CD4-positive, alpha-beta T cell treated with Interleukin-10 for 1 hour (primary cell): ENCODE data around the gene CHN2.

ENCODE experiments used
- DNase-seq: peaks from one replicate; pipeline ENCODE4 v3.0.0-alpha.2; 2020

Gene CHN2

DNA sequence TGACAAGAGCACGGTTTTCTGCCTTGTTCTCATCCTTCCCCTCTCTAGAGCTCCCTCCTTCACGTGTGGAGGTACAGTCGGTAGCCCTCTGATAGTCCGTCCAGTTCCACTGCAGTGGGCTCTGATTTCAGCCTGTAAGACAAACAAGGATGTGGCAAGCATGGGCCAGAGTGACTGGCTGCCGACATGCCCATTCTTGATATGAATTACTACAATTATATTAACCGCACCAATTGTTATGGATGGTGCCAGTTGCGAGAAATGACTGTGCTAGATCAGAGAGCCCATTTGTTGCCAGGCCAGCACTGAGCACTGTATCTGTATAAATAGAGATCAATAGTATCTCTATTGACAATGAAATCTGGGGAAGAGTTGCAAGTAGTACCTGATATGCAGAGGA lies 146.6 kb downstream of the CHN2 start:
- DNase-seq = no peak

- no peak for DNase-seq
Observed at GRCh38 chr7:29342761-29343160, 148.2 kb downstream of the CHN2 start.

- peak; percentile 17 for DNase-seq
Observed at GRCh38 chr7:29343399-29343798, 148.8 kb downstream of the CHN2 start.

GRCh38 chr7:29344334-29344978 lies 149.9 kb downstream of the CHN2 start:
- DNase-seq = no peak

DNA sequence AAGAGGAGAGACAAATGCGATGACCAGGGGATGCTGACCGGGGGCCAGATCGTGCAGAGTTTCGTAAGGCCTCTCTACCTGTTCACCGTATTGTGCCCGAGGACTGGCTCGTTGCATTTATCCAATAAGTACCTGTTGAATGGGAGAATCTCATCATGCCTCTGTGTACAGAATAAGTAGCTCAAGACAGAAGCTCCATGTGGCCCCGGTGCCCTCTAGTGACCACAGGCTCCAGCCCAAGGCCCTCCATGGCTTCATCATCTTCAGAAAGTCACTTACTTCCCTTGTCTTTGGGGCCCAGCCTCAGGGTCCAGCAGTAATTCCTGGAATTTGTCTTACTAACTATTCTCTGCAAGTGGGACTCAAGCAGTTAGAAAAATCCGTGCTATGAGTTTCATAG lies 151.0 kb downstream of the CHN2 start:
- DNase-seq = peak; percentile 16

GRCh38 chr7:29346231-29346978 lies 151.8 kb downstream of the CHN2 start:
- no peak for DNase-seq

DNA sequence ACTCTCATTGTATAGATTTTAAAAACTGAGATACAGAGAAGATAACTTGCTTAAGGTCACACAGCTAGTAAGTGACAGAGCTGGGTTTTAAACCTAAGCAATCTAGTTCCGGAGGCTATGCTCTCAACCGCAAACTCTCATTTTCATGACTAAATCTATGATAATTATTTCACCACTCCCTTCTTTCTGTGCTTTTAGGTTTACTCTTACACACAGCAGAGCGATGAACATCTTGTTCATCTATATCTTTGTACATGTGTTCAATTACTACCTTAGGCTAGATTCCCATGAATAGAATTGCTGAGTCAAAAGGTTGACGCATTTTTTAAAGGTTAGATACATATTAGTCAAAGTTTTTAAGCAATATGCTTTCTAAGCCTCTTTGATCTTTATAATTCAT lies 154.8 kb downstream of the CHN2 start:
- no peak for DNase-seq

- DNase-seq = no peak
Observed at GRCh38 chr7:29350351-29350750, 155.8 kb downstream of the CHN2 start.

DNA sequence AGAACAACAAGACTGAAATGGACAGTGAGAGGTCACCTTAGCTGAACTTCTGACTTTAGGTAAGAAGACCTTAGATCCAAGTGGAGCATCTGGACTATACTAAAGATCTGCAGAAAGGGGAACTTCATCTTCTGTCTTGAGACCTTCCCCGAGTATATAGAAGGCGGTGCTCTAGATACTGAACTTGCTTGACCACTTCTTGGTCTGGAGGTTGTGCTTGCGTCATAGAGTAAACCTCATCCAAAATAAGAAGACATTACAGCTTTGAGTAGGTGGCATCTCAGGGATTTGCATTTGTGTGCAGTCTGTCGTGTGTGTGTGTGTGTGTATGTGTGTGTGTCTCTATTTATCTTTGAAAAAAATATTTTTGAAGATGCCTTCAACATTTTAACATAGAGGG lies 157.5 kb downstream of the CHN2 start:
- no peak for DNase-seq

- DNase-seq = no peak
Observed at GRCh38 chr7:29353810-29354209, 159.2 kb downstream of the CHN2 start.

DNA sequence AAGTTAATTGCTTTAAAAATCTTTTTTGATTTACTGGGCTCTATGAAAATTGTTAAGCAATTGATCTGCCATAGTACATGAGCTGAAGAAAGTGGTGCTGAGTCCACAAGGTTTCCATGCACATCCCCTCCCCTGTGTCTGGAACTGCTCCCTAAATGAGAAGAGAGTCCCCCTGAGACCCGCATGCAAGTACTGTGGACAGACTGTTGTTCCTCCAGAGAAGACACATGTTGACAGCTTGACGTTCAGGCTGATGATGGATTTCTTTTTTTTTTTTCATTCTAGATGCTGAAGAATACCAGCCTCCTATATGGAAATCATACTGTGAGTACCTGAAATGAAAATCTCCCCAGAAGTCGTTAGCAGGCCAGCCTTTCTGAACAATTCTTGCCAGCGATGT lies 159.8 kb downstream of the CHN2 start:
- no peak for DNase-seq

- DNase-seq = no peak
Observed at GRCh38 chr7:29355388-29355787, 160.8 kb downstream of the CHN2 start.

DNA sequence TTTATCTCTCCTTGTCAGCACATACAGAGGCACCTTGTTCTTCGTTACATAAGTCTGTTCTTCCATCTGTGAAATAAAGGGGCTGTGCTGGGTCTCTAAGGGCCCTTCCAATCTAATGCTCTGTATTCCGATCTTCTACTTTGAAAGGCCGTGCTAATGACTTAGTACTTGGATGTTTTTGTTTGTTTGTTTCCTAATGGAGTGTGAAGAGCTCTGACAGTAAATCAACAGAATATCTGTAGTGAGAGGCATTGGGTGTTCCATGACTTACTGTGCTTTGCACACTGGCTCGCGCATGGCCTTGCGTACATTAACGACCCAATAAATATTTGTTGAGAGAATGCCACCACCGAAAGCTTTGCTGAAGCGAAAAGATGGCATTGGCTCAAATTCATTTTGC lies 162.1 kb downstream of the CHN2 start:
- DNase-seq = no peak

- DNase-seq = no peak
Observed at GRCh38 chr7:29359482-29360093, 165.0 kb downstream of the CHN2 start.

DNA sequence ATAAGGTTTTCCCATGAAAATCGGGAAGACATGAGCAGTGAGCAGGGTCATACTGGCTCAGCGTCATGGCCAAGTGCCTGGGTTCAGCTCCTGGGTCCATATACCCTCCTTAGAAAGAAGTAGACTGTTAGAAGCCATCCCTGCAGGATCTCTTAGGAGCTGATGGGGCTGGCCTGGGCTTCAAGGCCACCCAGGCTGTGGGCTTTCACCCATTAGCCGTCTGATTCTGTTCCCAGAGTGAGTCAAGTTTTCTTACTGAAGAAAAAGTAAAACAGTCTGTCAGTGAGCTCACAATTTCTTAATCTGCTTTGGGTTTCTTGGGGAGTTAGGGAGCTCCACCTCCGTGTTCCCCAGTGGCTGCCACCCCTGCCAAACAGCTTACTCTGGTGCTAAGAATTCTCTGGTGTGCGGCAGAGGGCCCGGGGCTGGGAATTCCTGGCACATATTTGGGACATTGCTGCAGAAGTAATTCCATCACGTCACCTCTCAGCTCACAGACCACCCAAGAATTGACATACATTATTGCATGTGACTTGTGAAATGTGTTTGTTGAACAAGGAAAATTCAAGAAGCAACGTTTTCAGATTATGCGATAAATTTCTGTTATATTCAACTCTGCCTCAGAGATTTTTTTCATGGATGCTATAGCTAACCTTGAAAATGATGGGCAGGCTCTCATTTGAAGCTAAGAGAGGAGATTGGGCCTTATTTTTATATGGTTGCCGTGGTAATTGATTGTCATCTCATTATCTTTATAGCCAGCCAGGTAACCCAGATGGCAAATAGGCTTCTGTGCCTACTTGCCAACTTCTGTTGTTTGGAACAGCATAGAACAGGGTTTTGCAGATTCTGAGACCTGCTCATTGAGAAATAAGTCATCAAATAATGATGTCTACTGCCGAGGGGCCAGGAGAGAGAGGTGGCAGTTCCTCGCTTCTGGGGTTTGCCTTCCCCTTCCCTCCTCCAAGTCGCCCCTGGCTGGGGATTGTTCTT lies 166.4 kb downstream of the CHN2 start:
- DNase-seq = no peak

DNA sequence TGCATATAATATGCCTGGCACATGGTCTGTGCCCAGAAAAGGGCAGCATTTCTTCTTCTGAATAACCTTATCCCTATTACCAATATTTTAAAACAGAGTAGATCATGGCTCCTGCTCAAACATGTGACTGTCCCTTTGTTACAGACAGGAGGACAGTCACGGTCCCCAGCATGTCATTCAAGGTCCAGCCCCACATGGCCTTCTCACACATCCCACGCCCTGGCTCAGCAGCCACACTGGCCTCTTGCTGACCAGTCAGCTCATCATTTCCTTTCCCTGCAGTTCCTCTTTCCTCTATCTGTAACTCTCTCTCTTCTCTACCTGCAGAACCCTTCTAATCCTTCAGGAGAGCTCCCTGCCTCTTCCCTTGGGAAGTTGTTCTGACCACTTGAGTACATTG lies 167.8 kb downstream of the CHN2 start:
- no peak for DNase-seq

- no peak for DNase-seq
Observed at GRCh38 chr7:29363636-29364425, 169.3 kb downstream of the CHN2 start.

DNA sequence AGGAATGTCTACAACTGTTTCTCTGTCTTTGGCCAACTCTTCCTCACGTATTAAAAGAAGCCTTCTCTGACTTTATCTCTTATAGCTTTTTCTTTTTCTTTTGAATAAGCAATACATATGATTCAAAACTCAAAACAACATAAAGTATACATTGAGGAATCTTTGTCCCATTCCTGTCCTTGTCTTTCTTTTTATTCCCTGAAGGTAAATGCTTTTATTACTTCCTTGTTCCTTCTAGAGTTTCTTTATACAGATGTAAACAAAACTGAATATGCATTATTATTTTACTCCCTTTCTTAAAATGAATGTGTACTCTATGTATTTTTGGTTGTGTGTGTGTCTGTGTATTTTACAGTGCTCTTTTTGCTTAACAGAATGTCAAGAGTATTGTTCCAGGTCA lies 170.1 kb downstream of the CHN2 start:
- no peak for DNase-seq

DNA sequence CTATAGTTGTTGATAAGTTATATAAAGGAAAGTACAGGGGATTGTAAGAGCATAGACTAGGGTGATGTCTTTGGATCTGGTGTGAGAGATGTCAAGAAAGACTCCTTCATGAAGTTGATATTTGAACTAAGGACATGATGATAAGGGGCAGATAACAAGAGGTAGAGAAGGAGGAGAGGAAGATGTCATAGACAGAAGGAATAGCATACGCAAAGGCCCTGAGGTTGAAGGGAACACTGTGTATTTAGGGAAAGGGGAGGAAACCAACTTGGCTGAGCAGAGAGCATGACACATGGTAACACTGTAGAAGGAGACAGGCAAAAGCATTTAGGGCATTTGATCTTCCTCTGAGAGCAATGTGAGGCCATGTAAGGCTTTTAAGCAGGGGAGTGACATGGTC lies 170.8 kb downstream of the CHN2 start:
- no peak for DNase-seq

DNA sequence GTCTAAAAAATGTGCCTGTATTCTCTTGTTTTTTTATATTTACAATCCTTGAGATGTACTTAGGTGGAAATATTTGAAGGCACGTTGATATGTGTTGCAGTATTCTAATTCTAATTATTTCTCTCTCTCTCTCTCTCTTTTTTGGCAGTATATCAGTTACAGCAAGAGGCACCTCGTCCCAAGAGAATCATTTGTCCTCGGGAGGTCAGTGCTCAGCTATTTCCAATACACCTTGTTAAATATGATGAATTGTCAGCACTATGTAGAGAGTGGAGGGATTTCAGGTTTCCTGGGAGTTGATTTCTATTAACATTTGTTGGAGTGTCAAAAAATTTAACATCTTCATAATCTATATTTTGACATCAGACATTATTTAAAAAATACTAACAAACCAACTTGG lies 173.2 kb downstream of the CHN2 start:
- DNase-seq = no peak

DNA sequence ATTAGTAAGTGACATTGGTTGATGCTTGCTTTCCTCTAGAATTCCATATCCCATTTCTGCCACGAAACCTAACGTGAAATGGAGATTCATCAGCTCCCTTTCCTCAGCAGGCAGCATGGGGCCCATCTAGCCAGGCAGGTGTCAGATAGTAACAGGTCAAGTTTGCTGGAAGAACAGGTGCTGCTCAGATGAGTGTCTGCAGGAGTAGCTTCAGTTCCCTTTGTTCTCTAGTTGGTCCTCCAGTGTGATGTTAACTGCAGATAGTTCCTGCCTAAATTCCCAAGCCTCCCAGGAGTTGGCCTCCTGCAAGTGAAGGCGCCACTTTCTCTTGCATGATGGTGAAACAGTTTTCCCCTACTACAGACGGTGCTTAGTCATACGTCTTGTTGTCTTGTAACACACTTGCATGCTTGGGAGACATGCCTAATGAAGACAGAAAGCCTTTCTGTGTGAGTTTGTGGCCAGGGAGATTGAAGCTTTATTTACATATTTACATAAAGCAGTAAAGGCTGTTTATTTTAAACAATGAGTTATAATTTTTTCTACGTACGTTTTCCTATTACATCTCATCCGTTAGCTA lies 175.4 kb downstream of the CHN2 start:
- DNase-seq = no peak
